ENCODE data around the gene PCGF6. TPM values are rescaled to one million over a fixed set of nuclear protein-coding genes. Genes with fewer than 3 reads are reported as not detected.

Gene PCGF6
- total RNA-seq, 2 experiments from 2014 or later, result 1.6 to 1.8 TPM

- no peak for DNase-seq
- H3K27ac Mint-ChIP-seq, result no peak overlapping the region
- TF ChIP-seq CTCF (IDR thresholded peaks at IDR 0.05), result no peak
These were observed 93.1 kb downstream of the PCGF6 start for GRCh38 chr10:103257812-103258211.

GRCh38 chr10:103256613-103257012 is 94.3 kb downstream of the PCGF6 start:
- Mint-ChIP-seq H3K27ac (no peak overlapping the region), H3K27me3 (peaks cover 21% of the 10 kb centered on the region), H3K9me3 (peaks cover 9% of the 10 kb centered on the region), H3K4me1 (ENCODE audit: low read depth) (no peaks in the 10 kb centered on the region), H3K36me3 (ENCODE audit: low read depth) (no peaks in the 10 kb centered on the region), H3K4me3 (no peak overlapping the region)
- POLR2A ChIA-PET, result no interaction called here
- DNase-seq, result no peak
- H3K9me3 ChIP-seq (ENCODE audit: control insufficient read depth in 1 of 2, insufficient read depth in 1 of 2, low read length in 2 of 2), result peaks cover 0 to 11% of the 10 kb centered on the region in 2 experiments
- no peaks in the 10 kb centered on the region for H3K27me3 ChIP-seq (ENCODE audit: control insufficient read depth in 1 of 2, insufficient read depth in 2 of 2, low read length in 2 of 2)
- H3K4me1 ChIP-seq (ENCODE audit: insufficient read depth, low read length), result no peaks in the 10 kb centered on the region
- H3K27ac ChIP-seq (ENCODE audit: low read depth in 1 of 2, low read length in 2 of 2), result no peak overlapping the region
- no peaks in the 10 kb centered on the region for H3K36me3 ChIP-seq (ENCODE audit: insufficient read depth, low read length)
- no peak overlapping the region for H3K4me3 ChIP-seq (ENCODE audit: low read length)
- CTCF ChIA-PET, result interaction anchor here (0.6 to 0.7 kb wide), 2 partner anchors 36 to 144 kb away, joined by 3 read pairs; no protein-coding TSS in a partner anchor
- TF ChIP-seq CTCF (IDR thresholded peaks at IDR 0.05), result no peak
- no peak for ATAC-seq (ENCODE audit: poor library complexity)
- intact Hi-C loops (cut with DNase I, micrococcal nuclease), result no loop called here

More at GRCh38 chr10:103257812-103258211, 93.1 kb downstream of the PCGF6 start:
- Mint-ChIP-seq H3K4me3 (no peak overlapping the region), H3K27me3 (peaks cover 26% of the 10 kb centered on the region), H3K4me1 (ENCODE audit: low read depth) (no peaks in the 10 kb centered on the region), H3K9me3 (peaks cover 9% of the 10 kb centered on the region), H3K36me3 (ENCODE audit: low read depth) (no peaks in the 10 kb centered on the region)
- ATAC-seq (ENCODE audit: poor library complexity), result no peak
- Histone ChIP-seq H3K27me3 (ENCODE audit: control insufficient read depth in 1 of 2, insufficient read depth in 2 of 2, low read length in 2 of 2) (peaks cover 0 to 3% of the 10 kb centered on the region in 2 experiments), H3K9me3 (ENCODE audit: control insufficient read depth in 1 of 2, insufficient read depth in 1 of 2, low read length in 2 of 2) (peaks cover 0 to 11% of the 10 kb centered on the region in 2 experiments), H3K27ac (ENCODE audit: low read depth in 1 of 2, low read length in 2 of 2) (no peak overlapping the region), H3K36me3 (ENCODE audit: insufficient read depth, low read length) (no peaks in the 10 kb centered on the region), H3K4me1 (ENCODE audit: insufficient read depth, low read length) (no peaks in the 10 kb centered on the region), H3K4me3 (ENCODE audit: low read length) (no peak overlapping the region)
- CTCF ChIA-PET, result no interaction called here
- POLR2A ChIA-PET, result no interaction called here
- intact Hi-C loops (cut with DNase I, micrococcal nuclease), result no loop called here

- ATAC-seq (ENCODE audit: poor library complexity) (no peak), DNase-seq (no peak)
- Mint-ChIP-seq H3K9me3 (peaks cover 10% of the 10 kb centered on the region), H3K27me3 (peaks cover 7% of the 10 kb centered on the region), H3K4me1 (ENCODE audit: low read depth) (no peaks in the 10 kb centered on the region), H3K27ac (no peak overlapping the region), H3K36me3 (ENCODE audit: low read depth) (no peaks in the 10 kb centered on the region), H3K4me3 (no peak overlapping the region)
- POLR2A ChIA-PET, result no interaction called here
- no peak for TF ChIP-seq CTCF (IDR thresholded peaks at IDR 0.05)
- intact Hi-C loops (cut with DNase I, micrococcal nuclease), result no loop called here
- Histone ChIP-seq H3K4me3 (ENCODE audit: low read length) (no peak overlapping the region), H3K36me3 (ENCODE audit: insufficient read depth, low read length) (no peaks in the 10 kb centered on the region), H3K9me3 (ENCODE audit: control insufficient read depth in 1 of 2, insufficient read depth in 1 of 2, low read length in 2 of 2) (peaks cover 0 to 3% of the 10 kb centered on the region in 2 experiments), H3K4me1 (ENCODE audit: insufficient read depth, low read length) (no peaks in the 10 kb centered on the region), H3K27ac (ENCODE audit: low read depth in 1 of 2, low read length in 2 of 2) (no peak overlapping the region), H3K27me3 (ENCODE audit: control insufficient read depth in 1 of 2, insufficient read depth in 2 of 2, low read length in 2 of 2) (no peaks in the 10 kb centered on the region)
- CTCF ChIA-PET, result no interaction called here
These were observed 96.2 kb downstream of the PCGF6 start for GRCh38 chr10:103254538-103255325.
